ENCODE measurements around the gene MYO18A.

Gene MYO18A

GRCh38 chr17:29165261-29165660 lies 14.9 kb downstream of the MYO18A start:
- Histone ChIP-seq H3K9ac (ENCODE audit: low read length) (no peak overlapping the region), H3K4me3 (ENCODE audit: low read length) (no peak overlapping the region), H3K9me3 (ENCODE audit: insufficient read depth, low read length) (no peaks in the 10 kb centered on the region), H3K27ac (ENCODE audit: low read length) (no peak overlapping the region), H2AFZ (ENCODE audit: low read depth, low read length) (no peak overlapping the region), H3K36me3 (replicated peaks; ENCODE audit: low read depth, low read length) (no peaks in the 10 kb centered on the region), H3K27me3 (ENCODE audit: low read depth, low read length) (no peaks in the 10 kb centered on the region), H3K79me2 (ENCODE audit: low read length) (no peaks in the 10 kb centered on the region), H3K4me2 (ENCODE audit: low read length) (no peak overlapping the region), H4K20me1 (ENCODE audit: insufficient read depth, low read length) (no peaks in the 10 kb centered on the region), H3K4me1 (ENCODE audit: low read length) (no peaks in the 10 kb centered on the region)
- TF ChIP-seq EZH2phosphoT487 (IDR thresholded peaks at IDR 0.05; ENCODE audit: low read depth) = no peak
- TF ChIP-seq, protein P1, sequence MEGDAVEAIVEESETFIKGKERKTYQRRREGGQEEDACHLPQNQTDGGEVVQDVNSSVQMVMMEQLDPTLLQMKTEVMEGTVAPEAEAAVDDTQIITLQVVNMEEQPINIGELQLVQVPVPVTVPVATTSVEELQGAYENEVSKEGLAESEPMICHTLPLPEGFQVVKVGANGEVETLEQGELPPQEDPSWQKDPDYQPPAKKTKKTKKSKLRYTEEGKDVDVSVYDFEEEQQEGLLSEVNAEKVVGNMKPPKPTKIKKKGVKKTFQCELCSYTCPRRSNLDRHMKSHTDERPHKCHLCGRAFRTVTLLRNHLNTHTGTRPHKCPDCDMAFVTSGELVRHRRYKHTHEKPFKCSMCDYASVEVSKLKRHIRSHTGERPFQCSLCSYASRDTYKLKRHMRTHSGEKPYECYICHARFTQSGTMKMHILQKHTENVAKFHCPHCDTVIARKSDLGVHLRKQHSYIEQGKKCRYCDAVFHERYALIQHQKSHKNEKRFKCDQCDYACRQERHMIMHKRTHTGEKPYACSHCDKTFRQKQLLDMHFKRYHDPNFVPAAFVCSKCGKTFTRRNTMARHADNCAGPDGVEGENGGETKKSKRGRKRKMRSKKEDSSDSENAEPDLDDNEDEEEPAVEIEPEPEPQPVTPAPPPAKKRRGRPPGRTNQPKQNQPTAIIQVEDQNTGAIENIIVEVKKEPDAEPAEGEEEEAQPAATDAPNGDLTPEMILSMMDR (IDR thresholded peaks at IDR 0.05; ENCODE audit: low read depth, low read length) = no peak

- Histone ChIP-seq H2AFZ (ENCODE audit: low read depth, low read length) (no peak overlapping the region), H3K36me3 (replicated peaks; ENCODE audit: low read depth, low read length) (no peaks in the 10 kb centered on the region), H4K20me1 (ENCODE audit: insufficient read depth, low read length) (no peaks in the 10 kb centered on the region), H3K27ac (ENCODE audit: low read length) (no peak overlapping the region), H3K9me3 (ENCODE audit: insufficient read depth, low read length) (no peaks in the 10 kb centered on the region), H3K4me2 (ENCODE audit: low read length) (no peak overlapping the region), H3K9ac (ENCODE audit: low read length) (no peak overlapping the region), H3K4me1 (ENCODE audit: low read length) (no peaks in the 10 kb centered on the region), H3K79me2 (ENCODE audit: low read length) (no peaks in the 10 kb centered on the region), H3K4me3 (ENCODE audit: low read length) (no peak overlapping the region), H3K27me3 (ENCODE audit: low read depth, low read length) (no peaks in the 10 kb centered on the region)
- TF ChIP-seq, protein P1 (IDR thresholded peaks at IDR 0.05; ENCODE audit: low read depth, low read length) = no peak
- TF ChIP-seq EZH2phosphoT487 (IDR thresholded peaks at IDR 0.05; ENCODE audit: low read depth) = no peak
Measured at GRCh38 chr17:29163563-29163962, 16.6 kb downstream of the MYO18A start.

- Histone ChIP-seq H3K27ac (ENCODE audit: low read length) (no peak overlapping the region), H3K27me3 (ENCODE audit: low read depth, low read length) (no peaks in the 10 kb centered on the region), H3K9me3 (ENCODE audit: insufficient read depth, low read length) (no peaks in the 10 kb centered on the region), H4K20me1 (ENCODE audit: insufficient read depth, low read length) (no peaks in the 10 kb centered on the region), H3K9ac (ENCODE audit: low read length) (no peak overlapping the region), H3K4me2 (ENCODE audit: low read length) (no peak overlapping the region), H3K79me2 (ENCODE audit: low read length) (no peaks in the 10 kb centered on the region), H2AFZ (ENCODE audit: low read depth, low read length) (no peak overlapping the region), H3K4me3 (ENCODE audit: low read length) (no peak overlapping the region), H3K36me3 (replicated peaks; ENCODE audit: low read depth, low read length) (no peaks in the 10 kb centered on the region), H3K4me1 (ENCODE audit: low read length) (no peaks in the 10 kb centered on the region)
- no peak for TF ChIP-seq EZH2phosphoT487 (IDR thresholded peaks at IDR 0.05; ENCODE audit: low read depth)
- TF ChIP-seq, protein P1 (IDR thresholded peaks at IDR 0.05; ENCODE audit: low read depth, low read length) = no peak
Measured at GRCh38 chr17:29162909-29163341, 17.3 kb downstream of the MYO18A start.

- no peak for TF ChIP-seq EZH2phosphoT487 (IDR thresholded peaks at IDR 0.05; ENCODE audit: low read depth)
- TF ChIP-seq, protein P1 (IDR thresholded peaks at IDR 0.05; ENCODE audit: low read depth, low read length) = no peak
- Histone ChIP-seq H3K4me3 (ENCODE audit: low read length) (no peak overlapping the region), H3K27ac (ENCODE audit: low read length) (no peak overlapping the region), H2AFZ (ENCODE audit: low read depth, low read length) (no peak overlapping the region), H3K9ac (ENCODE audit: low read length) (no peak overlapping the region), H3K4me1 (ENCODE audit: low read length) (no peaks in the 10 kb centered on the region), H3K9me3 (ENCODE audit: insufficient read depth, low read length) (no peaks in the 10 kb centered on the region), H3K4me2 (ENCODE audit: low read length) (no peak overlapping the region), H3K79me2 (ENCODE audit: low read length) (no peaks in the 10 kb centered on the region), H3K36me3 (replicated peaks; ENCODE audit: low read depth, low read length) (no peaks in the 10 kb centered on the region), H4K20me1 (ENCODE audit: insufficient read depth, low read length) (no peaks in the 10 kb centered on the region), H3K27me3 (ENCODE audit: low read depth, low read length) (no peaks in the 10 kb centered on the region)
Measured at GRCh38 chr17:29162082-29162908, 17.9 kb downstream of the MYO18A start.
